K562 (cell line): ENCODE results near the gene ARF4. TPM values are rescaled to one million over a fixed set of nuclear protein-coding genes. Genes with fewer than 3 reads are reported as not detected.

Experiments used
- CBFB ChIP-seq: sonication (generic); formaldehyde crosslinking; IDR thresholded peaks from 2 replicates; pipeline ENCODE4 v1.4.0; 2020; ENCODE audit warnings: mild to moderate bottlenecking, missing genetic modification reagents
- EZH2 ChIP-seq: IDR thresholded peaks from 2 replicates; pipeline ENCODE4 v1.6.1; 2012; ENCODE audit warnings: low read depth, mild to moderate bottlenecking, inconsistent platforms, low read length, borderline replicate concordance
- FOSL1 ChIP-seq: fragments of 200-800 bp; sonication (Bioruptor generic); conservative IDR thresholded peaks from 2 replicates; pipeline ENCODE4 v1.6.1; 2016; ENCODE audit warnings: missing genetic modification characterization, missing compliant biosample characterization
- GTF2A2 ChIP-seq: IDR thresholded peaks from 2 replicates; pipeline ENCODE4 v1.6.1; 2016; ENCODE audit warnings: mild to moderate bottlenecking, missing genetic modification characterization, missing compliant biosample characterization
- HMG20B ChIP-seq: fragments of 250-450 bp; sonication (Bioruptor Pico); IDR thresholded peaks from 2 replicates; pipeline ENCODE4 v1.5.0; 2021; ENCODE audit warnings: mild to moderate bottlenecking
- KLF1 ChIP-seq: fragments of 450-650 bp; IDR thresholded peaks from 2 replicates; pipeline ENCODE4 v1.6.1; 2016; ENCODE audit warnings: missing genetic modification characterization, missing compliant biosample characterization
- KLF6 ChIP-seq: fragments of 250-450 bp; sonication (Bioruptor Pico); IDR thresholded peaks from 2 replicates; pipeline ENCODE4 v1.4.0; 2020; ENCODE audit warnings: mild to moderate bottlenecking, moderate library complexity, borderline replicate concordance
- MCM2 ChIP-seq: fragments of 450-650 bp; IDR thresholded peaks from 2 replicates; pipeline ENCODE4 v1.6.1; 2017; ENCODE audit warnings: low read depth, mild to moderate bottlenecking
- MTA1 ChIP-seq: fragments of 450-650 bp; IDR thresholded peaks from 2 replicates; pipeline ENCODE4 v1.6.1; 2017; ENCODE audit warnings: borderline replicate concordance
- TEAD1 ChIP-seq, 2 experiments: fragments of 450-650 bp in 1 of 2; sonication (generic) in 1 of 2; formaldehyde crosslinking; IDR thresholded peaks; 2 replicates each; pipeline versions ENCODE4 v1.4.0 to v1.8.0; 2020 to 2022; ENCODE audit warnings: mild to moderate bottlenecking in 2 of 2, missing genetic modification reagents in 1 of 2
- THRAP3 ChIP-seq: fragments of 450-650 bp; IDR thresholded peaks from 2 replicates; pipeline ENCODE4 v1.6.1; 2016; ENCODE audit warnings: mild to moderate bottlenecking, inconsistent platforms, borderline replicate concordance
- ZFPM2 ChIP-seq: fragments of 250-450 bp; sonication (Bioruptor Pico); IDR thresholded peaks from 2 replicates; pipeline ENCODE4 v1.5.1; 2022; ENCODE audit warnings: mild to moderate bottlenecking
- ZNF224 ChIP-seq: sonication (generic); formaldehyde crosslinking; IDR thresholded peaks from 2 replicates; pipeline ENCODE4 v1.8.0; 2022; ENCODE audit warnings: mild to moderate bottlenecking, missing genetic modification reagents
- ZNF274 ChIP-seq: IDR thresholded peaks from 2 replicates; pipeline ENCODE4 v1.6.1; 2011; ENCODE audit warnings: low read depth, mild to moderate bottlenecking, low read length, moderate library complexity, borderline replicate concordance
- polyA plus RNA-seq, 8 experiments: library from polyadenylated mRNA; depleted of rRNA in 4 of 8; stranded (reverse) in 5 of 8; unstranded in 3 of 8; fragments of >200 nt; fragmentation: Nextera tagmentation in 2 of 8; fragmentation: Illumina TruSeq in 1 of 8; extraction: Ambion mirVana in 2 of 8; extraction: Trizol in 1 of 8; gene quantifications; 2 replicates each; pipeline versions ENCODE4 v1.2.1 to v1.2.3, GENCODE V29; 2011 to 2014; ENCODE audit warnings: inconsistent platforms in 1 of 8, missing spikeins in 1 of 8
- total RNA-seq, 7 experiments: library from RNA; depleted of rRNA in 6 of 7; stranded (reverse); fragments of >200 nt in 6 of 7; fragmentation: Illumina TruSeq in 2 of 7; extraction: Trizol in 2 of 7; gene quantifications; 2 replicates each; pipeline versions ENCODE4 v1.2.1 to v1.2.3, GENCODE V29; 2011 to 2021; ENCODE audit warnings: low replicate concordance in 1 of 7
- TF ChIP-seq, protein P1 (sequence below): fragments of 450-650 bp; IDR thresholded peaks from 2 replicates; pipeline ENCODE4 v1.6.1; 2016; ENCODE audit warnings: borderline replicate concordance
- TF ChIP-seq, protein P2 (sequence below): fragments of 200-800 bp; sonication (Bioruptor generic); IDR thresholded peaks from 2 replicates; pipeline ENCODE4 v1.6.1; 2017; ENCODE audit warnings: missing genetic modification characterization, missing compliant biosample characterization
- TF ChIP-seq, protein P3 (sequence below): fragments of 450-650 bp; IDR thresholded peaks from 2 replicates; pipeline ENCODE4 v1.6.1; 2016; ENCODE audit warnings: mild to moderate bottlenecking
- TF ChIP-seq, protein P4 (sequence below): fragments of 250-450 bp; sonication (Bioruptor Pico); IDR thresholded peaks from 2 replicates; pipeline ENCODE4 v1.9.0; 2021; ENCODE audit warnings: mild to moderate bottlenecking
- TF ChIP-seq, protein P5 (sequence below): fragments of 250-450 bp; sonication (Bioruptor Pico); IDR thresholded peaks from 2 replicates; pipeline ENCODE4 v1.5.0; 2020; ENCODE audit warnings: mild to moderate bottlenecking

ARF4 gene
- total and polyA plus RNA-seq, 9 of the 15 experiments (the other 6 are each of a cell fraction or from before 2014, with no cell fraction given) = 41.1 to 273 (median 83.8) TPM

DNA sequence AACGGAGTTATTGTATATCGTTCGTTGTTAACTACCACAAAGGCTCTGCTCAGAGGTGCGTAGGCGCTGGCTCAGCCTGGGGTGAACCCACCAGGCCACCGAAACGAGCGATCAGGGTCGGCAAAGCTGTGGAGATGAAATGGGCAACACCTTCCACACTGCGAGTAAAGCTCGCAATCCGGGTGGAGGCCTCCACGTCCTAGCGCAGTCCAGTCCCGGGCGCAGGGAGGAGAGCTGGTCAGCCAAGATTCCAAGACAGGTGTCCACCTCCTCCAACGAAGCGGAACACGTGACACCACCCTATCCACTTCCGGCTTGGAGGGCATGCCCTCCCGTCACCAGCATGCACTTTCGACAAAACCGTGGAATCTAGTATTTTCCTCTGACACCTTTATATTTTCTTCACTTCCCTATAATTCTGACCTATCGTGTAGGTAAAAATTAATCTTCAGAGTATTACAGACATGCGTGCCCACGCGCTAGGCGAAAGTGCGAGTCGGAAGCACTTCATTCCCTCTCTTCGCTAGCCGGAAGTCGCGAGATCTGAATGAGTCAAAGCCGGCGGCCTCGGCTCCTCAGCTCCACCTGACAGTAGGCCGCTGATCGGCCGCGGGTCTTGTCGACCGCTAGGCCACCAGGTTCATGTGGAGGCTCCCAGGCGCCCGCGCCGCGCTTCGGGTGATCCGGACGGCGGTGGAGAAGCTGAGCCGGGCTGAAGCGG, 41.2 kb downstream of the ARF4 start, which contains the start of gene PDE12 (continued):
- TF ChIP-seq, protein P1, sequence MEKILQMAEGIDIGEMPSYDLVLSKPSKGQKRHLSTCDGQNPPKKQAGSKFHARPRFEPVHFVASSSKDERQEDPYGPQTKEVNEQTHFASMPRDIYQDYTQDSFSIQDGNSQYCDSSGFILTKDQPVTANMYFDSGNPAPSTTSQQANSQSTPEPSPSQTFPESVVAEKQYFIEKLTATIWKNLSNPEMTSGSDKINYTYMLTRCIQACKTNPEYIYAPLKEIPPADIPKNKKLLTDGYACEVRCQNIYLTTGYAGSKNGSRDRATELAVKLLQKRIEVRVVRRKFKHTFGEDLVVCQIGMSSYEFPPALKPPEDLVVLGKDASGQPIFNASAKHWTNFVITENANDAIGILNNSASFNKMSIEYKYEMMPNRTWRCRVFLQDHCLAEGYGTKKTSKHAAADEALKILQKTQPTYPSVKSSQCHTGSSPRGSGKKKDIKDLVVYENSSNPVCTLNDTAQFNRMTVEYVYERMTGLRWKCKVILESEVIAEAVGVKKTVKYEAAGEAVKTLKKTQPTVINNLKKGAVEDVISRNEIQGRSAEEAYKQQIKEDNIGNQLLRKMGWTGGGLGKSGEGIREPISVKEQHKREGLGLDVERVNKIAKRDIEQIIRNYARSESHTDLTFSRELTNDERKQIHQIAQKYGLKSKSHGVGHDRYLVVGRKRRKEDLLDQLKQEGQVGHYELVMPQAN = peak; percentile 71; the same call in 1 of the 2 replicates
- TF ChIP-seq, protein P2, sequence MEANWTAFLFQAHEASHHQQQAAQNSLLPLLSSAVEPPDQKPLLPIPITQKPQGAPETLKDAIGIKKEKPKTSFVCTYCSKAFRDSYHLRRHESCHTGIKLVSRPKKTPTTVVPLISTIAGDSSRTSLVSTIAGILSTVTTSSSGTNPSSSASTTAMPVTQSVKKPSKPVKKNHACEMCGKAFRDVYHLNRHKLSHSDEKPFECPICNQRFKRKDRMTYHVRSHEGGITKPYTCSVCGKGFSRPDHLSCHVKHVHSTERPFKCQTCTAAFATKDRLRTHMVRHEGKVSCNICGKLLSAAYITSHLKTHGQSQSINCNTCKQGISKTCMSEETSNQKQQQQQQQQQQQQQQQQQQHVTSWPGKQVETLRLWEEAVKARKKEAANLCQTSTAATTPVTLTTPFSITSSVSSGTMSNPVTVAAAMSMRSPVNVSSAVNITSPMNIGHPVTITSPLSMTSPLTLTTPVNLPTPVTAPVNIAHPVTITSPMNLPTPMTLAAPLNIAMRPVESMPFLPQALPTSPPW (CRISPR knock-in tag) = peak; percentile 58; the same call in 1 of the 2 replicates
- no peak for TF ChIP-seq HMG20B (CRISPR knock-in tag)
- TF ChIP-seq TEAD1 (CRISPR knock-in tag; IDR thresholded peaks at IDR 0.05) = peak; percentile 30 to 71; a peak in 2 of 4 replicates
- TF ChIP-seq CBFB = no peak
- TF ChIP-seq, protein P3, sequence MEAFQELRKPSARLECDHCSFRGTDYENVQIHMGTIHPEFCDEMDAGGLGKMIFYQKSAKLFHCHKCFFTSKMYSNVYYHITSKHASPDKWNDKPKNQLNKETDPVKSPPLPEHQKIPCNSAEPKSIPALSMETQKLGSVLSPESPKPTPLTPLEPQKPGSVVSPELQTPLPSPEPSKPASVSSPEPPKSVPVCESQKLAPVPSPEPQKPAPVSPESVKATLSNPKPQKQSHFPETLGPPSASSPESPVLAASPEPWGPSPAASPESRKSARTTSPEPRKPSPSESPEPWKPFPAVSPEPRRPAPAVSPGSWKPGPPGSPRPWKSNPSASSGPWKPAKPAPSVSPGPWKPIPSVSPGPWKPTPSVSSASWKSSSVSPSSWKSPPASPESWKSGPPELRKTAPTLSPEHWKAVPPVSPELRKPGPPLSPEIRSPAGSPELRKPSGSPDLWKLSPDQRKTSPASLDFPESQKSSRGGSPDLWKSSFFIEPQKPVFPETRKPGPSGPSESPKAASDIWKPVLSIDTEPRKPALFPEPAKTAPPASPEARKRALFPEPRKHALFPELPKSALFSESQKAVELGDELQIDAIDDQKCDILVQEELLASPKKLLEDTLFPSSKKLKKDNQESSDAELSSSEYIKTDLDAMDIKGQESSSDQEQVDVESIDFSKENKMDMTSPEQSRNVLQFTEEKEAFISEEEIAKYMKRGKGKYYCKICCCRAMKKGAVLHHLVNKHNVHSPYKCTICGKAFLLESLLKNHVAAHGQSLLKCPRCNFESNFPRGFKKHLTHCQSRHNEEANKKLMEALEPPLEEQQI = peak; percentile 94
- TF ChIP-seq, protein P4, sequence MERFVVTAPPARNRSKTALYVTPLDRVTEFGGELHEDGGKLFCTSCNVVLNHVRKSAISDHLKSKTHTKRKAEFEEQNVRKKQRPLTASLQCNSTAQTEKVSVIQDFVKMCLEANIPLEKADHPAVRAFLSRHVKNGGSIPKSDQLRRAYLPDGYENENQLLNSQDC (CRISPR knock-in tag) = no peak
- no peak for TF ChIP-seq MTA1
- peak; percentile 82 for TF ChIP-seq FOSL1
- TF ChIP-seq MCM2 = no peak
- no peak for TF ChIP-seq EZH2
- TF ChIP-seq, protein P5, sequence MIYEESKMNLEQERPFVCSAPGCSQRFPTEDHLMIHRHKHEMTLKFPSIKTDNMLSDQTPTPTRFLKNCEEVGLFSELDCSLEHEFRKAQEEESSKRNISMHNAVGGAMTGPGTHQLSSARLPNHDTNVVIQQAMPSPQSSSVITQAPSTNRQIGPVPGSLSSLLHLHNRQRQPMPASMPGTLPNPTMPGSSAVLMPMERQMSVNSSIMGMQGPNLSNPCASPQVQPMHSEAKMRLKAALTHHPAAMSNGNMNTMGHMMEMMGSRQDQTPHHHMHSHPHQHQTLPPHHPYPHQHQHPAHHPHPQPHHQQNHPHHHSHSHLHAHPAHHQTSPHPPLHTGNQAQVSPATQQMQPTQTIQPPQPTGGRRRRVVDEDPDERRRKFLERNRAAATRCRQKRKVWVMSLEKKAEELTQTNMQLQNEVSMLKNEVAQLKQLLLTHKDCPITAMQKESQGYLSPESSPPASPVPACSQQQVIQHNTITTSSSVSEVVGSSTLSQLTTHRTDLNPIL (CRISPR knock-in tag) = no peak
- no peak for TF ChIP-seq ZNF224
- 0 out of 2 replicates have a peak, but pooled peaks have one; percentile 48 for TF ChIP-seq THRAP3
- TF ChIP-seq KLF1 (tag) = peak; percentile 75
- TF ChIP-seq ZFPM2 (CRISPR knock-in tag) = no peak
- no peak for TF ChIP-seq ZNF274
- TF ChIP-seq KLF6 (CRISPR knock-in tag) = no peak
- no peak for TF ChIP-seq GTF2A2
